Endothelial cell of umbilical vein (primary cell): ENCODE measurements around the gene GRIK1. TPM values are rescaled to one million over a fixed set of nuclear protein-coding genes. Genes with fewer than 3 reads are reported as not detected.

ENCODE experiments used
- BruUV-seq: library from RNA; stranded (reverse); fragments of 400-500 nt; replicated peaks from 2 replicates; lab custom pipeline; 2021; lab: Mats Ljungman, UMichigan
- CTCF ChIA-PET: fragments of 300-600, 350-600 bp; sonication (Branson Sonifier 250); formaldehyde crosslinking; loops from one replicate; lab custom pipeline; 2021; ENCODE audit warnings: antibody characterized with exemption, inconsistent platforms; lab: Charles Lee
- POLR2A ChIA-PET: fragments of 300-600, 350-600 bp; sonication (Branson Sonifier 250); formaldehyde crosslinking; loops from one replicate; lab custom pipeline; 2021; ENCODE audit warnings: antibody characterized with exemption, inconsistent platforms; lab: Charles Lee
- DNase-seq: peaks from one replicate; pipeline ENCODE4 v3.0.0-alpha.2; 2011; ENCODE audit warnings: low read depth, low spot score
- FAIRE-seq: peaks from 2 replicates; lab custom pipeline; 2011; peaks lifted over from hg19 to GRCh38; lab: Jason Lieb, UNC
- H2AFZ ChIP-seq: 2 replicates; pipeline ENCODE4 v1.6.0; 2012; ENCODE audit warnings: low read depth, low read length, control low read depth, inconsistent platforms
- H3K27ac ChIP-seq: 2 replicates; pipeline ENCODE4 v1.5.1; 2011; ENCODE audit warnings: low read depth, mild to moderate bottlenecking, control low read depth, low read length, moderate library complexity; ENCODE audit not compliant: insufficient read depth
- H3K27me3 ChIP-seq, 2 experiments: 2 replicates each; pipeline versions ENCODE4 v1.6.0 to v1.6.1; 2011; ENCODE audit warnings: low read length in 2 of 2, mixed read lengths in 1 of 2; ENCODE audit not compliant: control insufficient read depth in 2 of 2, insufficient read depth in 2 of 2
- H3K36me3 ChIP-seq, 2 experiments: 2 replicates in 1 of 2; 3 replicates in 1 of 2; pipeline ENCODE4 v1.5.1; 2011; ENCODE audit warnings: low read length in 2 of 2, mild to moderate bottlenecking in 1 of 2, moderate library complexity in 1 of 2; ENCODE audit not compliant: control insufficient read depth in 2 of 2, insufficient read depth in 2 of 2; ENCODE audit errors: extremely low read depth in 1 of 2
- H3K4me1 ChIP-seq: 3 replicates; pipeline ENCODE4 v1.5.1; 2011; ENCODE audit warnings: mild to moderate bottlenecking, low read length; ENCODE audit not compliant: control insufficient read depth, insufficient read depth; ENCODE audit errors: extremely low read depth
- H3K4me2 ChIP-seq: 2 replicates; pipeline ENCODE4 v1.6.1; 2011; ENCODE audit warnings: low read length, control low read depth, mixed read lengths; ENCODE audit not compliant: insufficient read depth
- H3K4me3 ChIP-seq, 3 experiments: fragments of 200-600 bp in 1 of 3; sonication (generic), shearing (Covaris generic) in 1 of 3; replicated peaks in 1 of 3; 2 replicates each; pipeline ENCODE4 v1.5.1; 2011 to 2016; ENCODE audit warnings: control low read depth in 3 of 3, low read length in 3 of 3, mild to moderate bottlenecking in 2 of 3, inconsistent platforms in 1 of 3, low read depth in 1 of 3, moderate library complexity in 1 of 3; ENCODE audit not compliant: insufficient read depth in 1 of 3
- H3K79me2 ChIP-seq: 2 replicates; pipeline ENCODE4 v1.6.0; 2012; ENCODE audit warnings: low read length, inconsistent platforms; ENCODE audit not compliant: control insufficient read depth, insufficient read depth
- H3K9ac ChIP-seq: replicated peaks from 2 replicates; pipeline ENCODE3; 2011; ENCODE audit warnings: low read length, control low read depth; ENCODE audit not compliant: insufficient read depth; ENCODE audit errors: extremely low read depth
- H3K9me1 ChIP-seq: replicated peaks from 3 replicates; pipeline ENCODE4 v1.6.0; 2011; ENCODE audit warnings: mild to moderate bottlenecking, low read length; ENCODE audit not compliant: control insufficient read depth, insufficient read depth; ENCODE audit errors: extremely low read depth
- H3K9me3 ChIP-seq: replicated peaks from 2 replicates; pipeline ENCODE4 v1.5.1; 2012; ENCODE audit warnings: low read length, inconsistent platforms; ENCODE audit not compliant: control insufficient read depth, insufficient read depth
- H4K20me1 ChIP-seq: replicated peaks from 2 replicates; pipeline ENCODE3; 2011; ENCODE audit warnings: mild to moderate bottlenecking, low read length; ENCODE audit not compliant: control insufficient read depth, insufficient read depth; ENCODE audit errors: extremely low read depth
- CTCF ChIP-seq, 2 donors: IDR thresholded peaks; 1 replicate in 1 of 2; 2 replicates in 1 of 2; pipeline ENCODE4 v1.5.1; 2011; ENCODE audit warnings: low read length in 2 of 2, mild to moderate bottlenecking in 2 of 2, moderate library complexity in 2 of 2, control low read depth in 1 of 2, inconsistent platforms in 1 of 2, low read depth in 1 of 2; ENCODE audit not compliant: insufficient read depth in 1 of 2; ENCODE audit errors: extremely low read depth in 1 of 2
- EZH2 ChIP-seq: IDR thresholded peaks from 2 replicates; pipeline ENCODE4 v1.6.1; 2012; ENCODE audit warnings: borderline replicate concordance, low read depth, mild to moderate bottlenecking, moderate library complexity, low read length, inconsistent platforms; ENCODE audit not compliant: severe bottlenecking
- FOS ChIP-seq: IDR thresholded peaks from 2 replicates; pipeline ENCODE4 v1.6.1; 2011; ENCODE audit warnings: mild to moderate bottlenecking, low read length, moderate library complexity, borderline replicate concordance; ENCODE audit not compliant: insufficient read depth
- GATA2 ChIP-seq: IDR thresholded peaks from 2 replicates; pipeline ENCODE4 v1.7.0; 2011; ENCODE audit warnings: low read depth, mild to moderate bottlenecking, moderate library complexity, mixed read lengths, low read length; ENCODE audit not compliant: insufficient read length, insufficient read depth
- JUN ChIP-seq: IDR thresholded peaks from 2 replicates; pipeline ENCODE4 v1.6.1; 2011; ENCODE audit warnings: borderline replicate concordance, low read depth; ENCODE audit not compliant: insufficient read length, insufficient read depth
- MAX ChIP-seq: IDR thresholded peaks from 2 replicates; pipeline ENCODE4 v1.6.1; 2011; ENCODE audit not compliant: insufficient read depth, insufficient read length
- MYC ChIP-seq: IDR thresholded peaks from one replicate; pipeline ENCODE4 v1.6.1; 2011; ENCODE audit warnings: mild to moderate bottlenecking, low read depth, low read length
- POLR2A ChIP-seq: IDR thresholded peaks from 2 replicates; pipeline ENCODE4 v1.6.1; 2012; ENCODE audit warnings: low read depth, mild to moderate bottlenecking, control low read depth, low read length
- POLR2AphosphoS5 ChIP-seq: IDR thresholded peaks from 2 replicates; pipeline ENCODE4 v1.6.1; 2012; ENCODE audit warnings: low read depth, mild to moderate bottlenecking, control low read depth, low read length, moderate library complexity; ENCODE audit not compliant: insufficient read depth
- dilution Hi-C: fragments of 300-500 bp; cut with MboI; formaldehyde crosslinking; loops from one replicate; pipeline ENCODE4 v1.15.0; 2019; ENCODE audit warnings: low sequenced_read_pairs; ENCODE audit not compliant: extremely low pct_ligation_motif_present
- intact Hi-C: fragments of 100-400 bp; cut with micrococcal nuclease; formaldehyde crosslinking; loops from one replicate; pipeline ENCODE4 v1.10.0; 2022
- polyA plus RNA-seq, 4 experiments: library from polyadenylated mRNA; depleted of rRNA in 3 of 4; stranded (reverse) in 3 of 4; unstranded in 1 of 4; fragments of >200 nt; gene quantifications; 2 replicates each; pipeline versions ENCODE4 v1.2.1 to v1.2.3, GENCODE V29; 2011 to 2012; ENCODE audit warnings: missing spikeins in 1 of 4
- total RNA-seq: library from RNA; stranded (reverse); gene quantifications from 2 replicates; pipeline ENCODE4 v1.2.3, GENCODE V29; 2021

GRIK1 gene
- total and polyA plus RNA-seq, 2 donors (not counting 3 experiments of a cell fraction or from before 2014, with no cell fraction given): not detected

GRCh38 chr21:29637553-29637952, 302.2 kb downstream of the GRIK1 start:
- DNase-seq: no peak
- Histone ChIP-seq H3K9me3 (no peaks in the 10 kb centered on the region), H3K36me3 (no peaks in the 10 kb centered on the region), H3K4me2 (no peak overlapping the region), H3K4me1 (no peaks in the 10 kb centered on the region), H3K27ac (no peak overlapping the region), H2AFZ (no peak overlapping the region), H3K4me3 (no peak overlapping the region), H3K27me3 (peaks cover 0 to 2% of the 10 kb centered on the region in 2 experiments), H3K79me2 (no peaks in the 10 kb centered on the region), H4K20me1 (no peaks in the 10 kb centered on the region), H3K9ac (no peak overlapping the region), H3K9me1 (no peaks in the 10 kb centered on the region)
- POLR2A ChIA-PET: no interaction called here
- TF ChIP-seq GATA2 (no peak), MAX (no peak)
- dilution Hi-C loops: no loop called here
- FAIRE-seq: no peak
- BruUV-seq: no TSS peak
- CTCF ChIA-PET: no interaction called here
- intact Hi-C loops: no loop called here

- Histone ChIP-seq H2AFZ (no peak overlapping the region), H3K27me3 (peaks cover 0 to 2% of the 10 kb centered on the region in 2 experiments), H3K79me2 (no peaks in the 10 kb centered on the region), H3K9ac (no peak overlapping the region), H3K4me1 (no peaks in the 10 kb centered on the region), H3K36me3 (no peaks in the 10 kb centered on the region), H3K4me2 (no peak overlapping the region), H3K4me3 (no peak overlapping the region), H3K9me3 (no peaks in the 10 kb centered on the region), H3K27ac (no peak overlapping the region), H4K20me1 (no peaks in the 10 kb centered on the region), H3K9me1 (no peaks in the 10 kb centered on the region)
- no peak for FAIRE-seq
- intact Hi-C loops: no loop called here
- dilution Hi-C loops: no loop called here
- BruUV-seq: no TSS peak
- DNase-seq: no peak
- ChIA-PET CTCF (no interaction called here), POLR2A (no interaction called here)
- TF ChIP-seq CTCF (IDR thresholded peaks at IDR 0.05; ENCODE audit: extremely low read depth in 1 of 2, insufficient read depth in 1 of 2, low read depth in 1 of 2, low read length in 2 of 2) (no peak), MAX (no peak), FOS (no peak), POLR2A (no peak), JUN (no peak), EZH2 (no peak), POLR2AphosphoS5 (no peak), GATA2 (no peak), MYC (no peak)
These were observed 302.7 kb downstream of the GRIK1 start for GRCh38 chr21:29637134-29637533.
